ENCODE data around the gene ICAM3. TPM values are rescaled to one million over a fixed set of nuclear protein-coding genes. Genes with fewer than 3 reads are reported as not detected.

Gene ICAM3
- total and polyA plus RNA-seq, 2 experiments from 2014 or later: 5.2 to 16.8 TPM

DNA sequence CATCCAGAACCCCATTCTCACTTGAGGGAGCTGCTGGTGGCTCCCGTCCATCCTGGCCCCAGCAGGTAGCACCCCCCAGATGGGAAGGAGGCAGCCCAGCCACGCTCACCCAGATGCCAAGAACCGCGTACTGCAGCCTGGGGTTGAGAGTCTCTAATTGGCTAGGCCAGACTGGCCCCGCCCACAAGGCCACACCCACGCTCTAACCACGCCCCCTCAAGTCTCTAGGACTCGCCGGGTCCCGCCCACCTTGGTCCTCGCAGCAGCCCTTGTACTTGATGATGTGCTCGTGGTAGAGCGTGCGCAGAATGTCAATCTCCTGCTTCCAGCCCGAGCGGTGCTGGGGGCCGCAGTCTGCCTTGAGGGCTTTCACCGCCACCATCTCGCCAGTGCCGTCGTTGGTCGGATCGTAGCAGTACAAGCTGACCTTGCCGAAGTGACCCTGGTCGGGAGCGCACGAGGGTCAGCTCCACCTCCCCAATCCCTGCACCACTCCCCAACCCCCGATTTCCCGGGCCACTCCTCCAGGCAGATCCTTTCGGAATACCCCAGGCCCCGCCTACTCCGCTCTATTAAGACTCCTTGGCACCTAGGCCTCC, 14.5 kb upstream of the ICAM3 start:
- Histone ChIP-seq H4K20me1 (ENCODE audit: insufficient read depth, poor library complexity, severe bottlenecking) (no peaks in the 10 kb centered on the region), H3K4me3 (no peak overlapping the region), H3K79me2 (no peaks in the 10 kb centered on the region), H3K9me3 (ENCODE audit: low read depth) (no peaks in the 10 kb centered on the region), H3K36me3 (replicated peaks; ENCODE audit: insufficient read depth, low read depth) (no peaks in the 10 kb centered on the region), H3K4me1 (ENCODE audit: insufficient read depth) (peaks cover 9% of the 10 kb centered on the region), H3K27ac (peak overlapping the region; percentile 71), H3K9me2 (replicated peaks; ENCODE audit: insufficient read depth) (no peaks in the 10 kb centered on the region), H2AFZ (no peak overlapping the region), H3K27me3 (no peaks in the 10 kb centered on the region), H3K4me2 (peak overlapping the region; percentile 74)
- peak; percentile 78 for DNase-seq (ENCODE audit: low spot score)
- WGBS (ENCODE audit: low lambda C conversion rate, missing lambda C conversion rate): 58% methylated on average over 28 of the region's 32 CpGs
- TF ChIP-seq EZH2phosphoT487 (IDR thresholded peaks at IDR 0.05; ENCODE audit: low read depth, severe bottlenecking, unreplicated experiment): no peak
- TF ChIP-seq EZH2 (IDR thresholded peaks at IDR 0.05; ENCODE audit: borderline replicate concordance): no peak
- TF ChIP-seq, protein P1, sequence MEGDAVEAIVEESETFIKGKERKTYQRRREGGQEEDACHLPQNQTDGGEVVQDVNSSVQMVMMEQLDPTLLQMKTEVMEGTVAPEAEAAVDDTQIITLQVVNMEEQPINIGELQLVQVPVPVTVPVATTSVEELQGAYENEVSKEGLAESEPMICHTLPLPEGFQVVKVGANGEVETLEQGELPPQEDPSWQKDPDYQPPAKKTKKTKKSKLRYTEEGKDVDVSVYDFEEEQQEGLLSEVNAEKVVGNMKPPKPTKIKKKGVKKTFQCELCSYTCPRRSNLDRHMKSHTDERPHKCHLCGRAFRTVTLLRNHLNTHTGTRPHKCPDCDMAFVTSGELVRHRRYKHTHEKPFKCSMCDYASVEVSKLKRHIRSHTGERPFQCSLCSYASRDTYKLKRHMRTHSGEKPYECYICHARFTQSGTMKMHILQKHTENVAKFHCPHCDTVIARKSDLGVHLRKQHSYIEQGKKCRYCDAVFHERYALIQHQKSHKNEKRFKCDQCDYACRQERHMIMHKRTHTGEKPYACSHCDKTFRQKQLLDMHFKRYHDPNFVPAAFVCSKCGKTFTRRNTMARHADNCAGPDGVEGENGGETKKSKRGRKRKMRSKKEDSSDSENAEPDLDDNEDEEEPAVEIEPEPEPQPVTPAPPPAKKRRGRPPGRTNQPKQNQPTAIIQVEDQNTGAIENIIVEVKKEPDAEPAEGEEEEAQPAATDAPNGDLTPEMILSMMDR (IDR thresholded peaks at IDR 0.05; ENCODE audit: poor library complexity): no peak

DNA sequence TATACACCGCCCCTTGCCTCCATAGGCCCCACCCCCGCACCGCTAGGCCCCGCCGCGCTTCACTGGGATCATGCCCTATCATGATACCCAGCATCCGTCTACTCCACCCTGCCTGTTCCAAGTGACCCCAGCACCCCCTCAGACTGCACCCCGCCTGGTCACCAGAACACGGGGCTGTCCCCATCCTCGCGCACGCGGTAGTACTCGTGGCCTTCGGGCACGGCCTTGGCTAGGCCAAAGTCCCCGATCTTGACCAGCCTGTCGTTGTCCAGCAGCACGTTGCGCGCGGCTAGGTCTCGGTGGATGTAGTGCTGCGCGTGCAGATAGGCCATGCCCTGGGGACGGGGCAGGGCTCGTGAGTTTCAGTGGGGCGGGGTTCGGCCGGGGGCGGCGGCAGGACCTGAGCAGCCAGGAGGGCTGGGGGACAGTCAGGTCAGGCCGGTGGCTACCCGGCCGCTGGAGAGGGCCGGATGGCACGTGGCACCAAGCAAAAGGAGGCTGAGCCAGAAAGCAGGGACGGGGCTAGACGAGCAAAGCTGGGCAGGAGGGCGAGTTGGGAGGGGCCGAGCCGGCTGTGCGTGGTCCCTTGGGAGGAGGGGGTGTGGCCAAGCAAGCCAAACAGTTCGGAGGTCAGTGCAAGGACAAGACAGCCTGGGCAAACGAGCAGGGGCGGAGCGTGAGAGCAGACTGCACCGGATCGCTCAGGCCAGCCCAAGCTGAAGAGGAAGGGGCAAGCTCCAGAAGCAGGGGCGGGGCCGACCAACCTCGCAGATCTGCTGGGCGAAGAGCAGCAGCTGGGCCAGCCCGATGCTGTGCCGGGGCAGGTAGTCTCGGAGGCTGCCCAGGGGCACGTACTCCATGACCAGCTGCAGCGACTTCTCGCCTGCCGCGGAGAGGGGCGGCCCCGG, 13.6 kb upstream of the ICAM3 start:
- Histone ChIP-seq H3K4me2 (peak overlapping the region; percentile 74), H3K27me3 (no peaks in the 10 kb centered on the region), H4K20me1 (ENCODE audit: insufficient read depth, poor library complexity, severe bottlenecking) (no peaks in the 10 kb centered on the region), H3K9me2 (replicated peaks; ENCODE audit: insufficient read depth) (no peaks in the 10 kb centered on the region), H2AFZ (peak overlapping the region; percentile 24), H3K27ac (peak overlapping the region; percentile 71), H3K36me3 (replicated peaks; ENCODE audit: insufficient read depth, low read depth) (no peaks in the 10 kb centered on the region), H3K4me1 (ENCODE audit: insufficient read depth) (peaks cover 9% of the 10 kb centered on the region), H3K4me3 (no peak overlapping the region), H3K79me2 (no peaks in the 10 kb centered on the region), H3K9me3 (ENCODE audit: low read depth) (no peaks in the 10 kb centered on the region)
- TF ChIP-seq EZH2 (IDR thresholded peaks at IDR 0.05; ENCODE audit: borderline replicate concordance) (no peak), EZH2phosphoT487 (IDR thresholded peaks at IDR 0.05; ENCODE audit: low read depth, severe bottlenecking, unreplicated experiment) (no peak)
- TF ChIP-seq, protein P1 (IDR thresholded peaks at IDR 0.05; ENCODE audit: poor library complexity): no peak
- peak; percentile 85 for DNase-seq (ENCODE audit: low spot score)
- WGBS (ENCODE audit: low lambda C conversion rate, missing lambda C conversion rate): 36% methylated on average over 50 of the region's 63 CpGs

DNA sequence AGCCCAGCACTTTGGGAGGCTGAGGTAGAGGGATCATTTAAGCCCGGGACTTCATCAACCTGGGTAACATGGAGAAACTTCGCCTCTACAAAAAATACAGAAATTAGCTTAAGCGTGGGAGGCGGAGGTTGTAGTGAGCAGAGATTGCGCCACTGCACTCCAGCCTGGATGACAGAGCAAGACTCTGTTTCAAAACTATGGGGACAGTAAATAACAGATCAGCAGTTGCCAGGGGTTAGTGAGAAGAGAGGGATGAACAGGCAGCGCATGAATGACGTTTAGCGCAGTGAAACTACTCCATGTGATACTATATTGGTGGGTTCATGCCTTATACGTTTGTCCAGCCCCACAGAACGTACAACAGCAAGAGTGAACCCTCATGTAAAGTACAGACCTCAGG, 7.1 kb upstream of the ICAM3 start:
- Histone ChIP-seq H3K9me3 (ENCODE audit: low read depth) (no peaks in the 10 kb centered on the region), H3K79me2 (no peaks in the 10 kb centered on the region), H2AFZ (no peak overlapping the region), H3K36me3 (replicated peaks; ENCODE audit: insufficient read depth, low read depth) (no peaks in the 10 kb centered on the region), H3K4me1 (ENCODE audit: insufficient read depth) (no peaks in the 10 kb centered on the region), H4K20me1 (ENCODE audit: insufficient read depth, poor library complexity, severe bottlenecking) (no peaks in the 10 kb centered on the region), H3K4me3 (no peak overlapping the region), H3K4me2 (no peak overlapping the region), H3K27me3 (no peaks in the 10 kb centered on the region), H3K9me2 (replicated peaks; ENCODE audit: insufficient read depth) (no peaks in the 10 kb centered on the region), H3K27ac (peak overlapping the region; percentile 52)
- no peak for DNase-seq (ENCODE audit: low spot score)
- no peak for TF ChIP-seq EZH2phosphoT487 (IDR thresholded peaks at IDR 0.05; ENCODE audit: low read depth, severe bottlenecking, unreplicated experiment)
- TF ChIP-seq, protein P1 (IDR thresholded peaks at IDR 0.05; ENCODE audit: poor library complexity): no peak
- no peak for TF ChIP-seq EZH2 (IDR thresholded peaks at IDR 0.05; ENCODE audit: borderline replicate concordance)
- WGBS (ENCODE audit: low lambda C conversion rate, missing lambda C conversion rate): 78% methylated on average over 10 of the region's 10 CpGs

Data from hepatocyte (in vitro differentiated cells).